Naive B cell (primary cell): Measurements from ENCODE around the gene R3HDM4. TPM values are rescaled to one million over a fixed set of nuclear protein-coding genes. Genes with fewer than 3 reads are reported as not detected.
"Not testable (repeated sequence)": the region's sequence is repeated elsewhere in the genome, so short reads cannot be mapped to it uniquely, and the experiment has no call there.

Source experiments
- ATAC-seq, 2 donors: fragments of 150-1000 bp; cut with Tn5 transposase; 2 replicates each; pipeline ENCODE4 v1.10.0; 2021; ENCODE audit warnings: low read depth in 2 of 2, mild to moderate bottlenecking in 2 of 2, moderate library complexity in 2 of 2
- DNase-seq: peaks from one replicate; pipeline ENCODE4 v3.0.0; 2022
- H3K27ac Mint-ChIP-seq, 6 donors: one replicate each; pipeline ENCODE4 v1.8.0; 2020 to 2022; ENCODE audit warnings: mild to moderate bottlenecking in 6 of 6, mixed read lengths in 6 of 6, moderate library complexity in 5 of 6, inconsistent platforms in 2 of 6
- H3K27me3 Mint-ChIP-seq, 3 donors: one replicate each; pipeline ENCODE4 v1.8.0; 2021 to 2022; ENCODE audit warnings: mixed read lengths in 3 of 3, mild to moderate bottlenecking in 1 of 3
- H3K36me3 Mint-ChIP-seq, 2 donors: one replicate each; pipeline ENCODE4 v1.8.0; 2020 to 2022; ENCODE audit warnings: mixed read lengths in 2 of 2, inconsistent platforms in 1 of 2, mild to moderate bottlenecking in 1 of 2
- H3K4me1 Mint-ChIP-seq, 3 donors: one replicate each; pipeline ENCODE4 v1.8.0; 2020 to 2022; ENCODE audit warnings: mixed read lengths in 3 of 3, inconsistent platforms in 1 of 3, mild to moderate bottlenecking in 1 of 3, moderate library complexity in 1 of 3
- H3K4me3 Mint-ChIP-seq, 8 donors: one replicate each; pipeline ENCODE4 v1.8.0; 2020 to 2022; ENCODE audit warnings: mild to moderate bottlenecking in 8 of 8, mixed read lengths in 8 of 8, moderate library complexity in 8 of 8, inconsistent platforms in 2 of 8
- H3K9me3 Mint-ChIP-seq, 7 donors: one replicate each; pipeline ENCODE4 v1.8.0; 2020 to 2022; ENCODE audit warnings: mixed read lengths in 7 of 7, mild to moderate bottlenecking in 5 of 7, inconsistent platforms in 2 of 7, moderate library complexity in 1 of 7
- polyA plus RNA-seq, 6 donors: library from polyadenylated mRNA; unstranded; fragments of 300-500 nt; fragmentation: Illumina TruSeq; gene quantifications; one replicate each; pipeline ENCODE4 v1.2.3, GENCODE V29; 2021; ENCODE audit warnings: low read depth in 6 of 6

The R3HDM4 gene
- 100 to 1,000 TPM; 162 to 209 (median 175) TPM for polyA plus RNA-seq

DNA sequence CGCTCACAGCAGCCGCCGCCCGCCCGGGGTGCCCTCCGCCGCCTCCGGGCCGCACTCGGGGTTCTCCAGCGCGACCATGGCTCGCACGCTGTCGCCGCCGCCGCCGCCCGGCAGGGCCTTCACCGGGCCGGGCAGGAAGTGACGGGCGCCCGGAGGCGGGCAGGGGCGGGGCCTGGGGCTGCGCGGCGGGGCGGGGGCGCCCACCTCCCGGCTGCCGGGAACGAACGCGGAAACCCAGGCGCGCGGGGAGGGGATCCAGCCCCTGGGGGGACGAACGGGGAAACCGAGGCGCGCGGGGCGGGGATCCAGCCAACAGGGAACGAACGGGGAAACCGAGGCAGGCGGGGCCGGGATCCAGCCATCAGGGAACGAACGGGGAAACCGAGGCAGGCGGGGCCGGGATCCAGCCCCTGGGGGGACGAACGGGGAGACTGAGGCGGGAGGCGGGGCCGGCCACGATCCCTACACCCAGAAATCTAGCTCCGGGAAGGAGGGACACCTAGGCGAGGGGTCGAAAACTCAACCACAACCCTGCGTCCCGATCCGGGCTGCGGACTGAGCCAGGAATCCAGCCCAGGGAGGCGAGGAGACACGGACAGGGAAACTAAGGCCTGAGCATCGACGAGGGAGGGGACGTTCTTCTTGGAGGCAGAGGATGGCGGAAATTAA, at the start of gene R3HDM4:
Gene R3HDM4, minus strand, starts transcription at position 140 of the 669 bp plus-strand sequence. Its CDS starts 62 bp downstream, at position 78.
- Mint-ChIP-seq H3K9me3 (no peaks in the 10 kb centered on the region), H3K4me1 (peaks cover 22 to 45% (median 33%) of the 10 kb centered on the region in 3 donors), H3K4me3 (peak within 1 kb of the TSS; percentile 82 to 95 (median 88)), H3K27ac (peak within 1 kb of the TSS; percentile 89 to 100 (median 96)), H3K36me3 (peaks cover 0 to 6% of the 10 kb centered on the region in 2 donors), H3K27me3 (peaks cover 0 to 11% (median 4%) of the 10 kb centered on the region in 3 donors)
- ATAC-seq (peak; percentile 44 to 48), DNase-seq (peak; percentile 85)

GRCh38 chr19:961866-962620, 49.0 kb upstream of the R3HDM4 start:
- no peak for ATAC-seq
- H3K4me1 Mint-ChIP-seq = no peaks in the 10 kb centered on the region
- H3K9me3 Mint-ChIP-seq = peaks cover 0 to 2% (median 0%) of the 10 kb centered on the region in 7 donors
- no peak overlapping the region for H3K27ac Mint-ChIP-seq
- H3K36me3 Mint-ChIP-seq = peaks cover 4 to 8% of the 10 kb centered on the region in 2 donors
- no peaks in the 10 kb centered on the region for H3K27me3 Mint-ChIP-seq
- no peak for DNase-seq
- no peak overlapping the region for H3K4me3 Mint-ChIP-seq

- ATAC-seq = no peak
These were observed 47.6 kb upstream of the R3HDM4 start for GRCh38 chr19:960601-960938.

DNA sequence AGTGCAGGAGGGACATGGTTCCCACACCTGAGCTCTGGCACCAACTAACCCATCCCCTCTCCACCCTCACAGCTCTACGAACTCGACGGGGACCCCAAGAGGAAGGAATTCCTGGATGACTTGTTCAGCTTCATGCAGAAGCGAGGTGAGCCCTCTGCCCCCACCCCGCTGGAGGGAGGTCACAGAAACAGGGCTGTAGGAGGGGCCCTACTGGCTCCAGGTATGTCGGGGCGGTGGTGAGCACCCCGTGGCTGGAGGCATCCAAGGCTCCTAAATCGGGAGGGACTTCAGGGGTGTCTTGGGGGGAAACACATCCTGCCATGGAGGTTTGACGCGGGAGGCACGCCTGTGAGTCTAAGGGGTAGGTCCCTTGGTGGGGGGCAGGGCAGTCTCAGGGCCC, 47.0 kb upstream of the R3HDM4 start:
- H3K4me3 Mint-ChIP-seq = no peak overlapping the region
- DNase-seq (no peak), ATAC-seq (no peak)
- peaks cover 2 to 3% of the 10 kb centered on the region in 2 donors for H3K36me3 Mint-ChIP-seq
- no peaks in the 10 kb centered on the region for H3K9me3 Mint-ChIP-seq
- H3K27me3 Mint-ChIP-seq = no peaks in the 10 kb centered on the region
- H3K27ac Mint-ChIP-seq = no peak overlapping the region
- H3K4me1 Mint-ChIP-seq = no peaks in the 10 kb centered on the region

More at GRCh38 chr19:960601-960938, 47.6 kb upstream of the R3HDM4 start:
- DNase-seq = no peak
- H3K4me1 Mint-ChIP-seq = no peaks in the 10 kb centered on the region
- no peaks in the 10 kb centered on the region for H3K27me3 Mint-ChIP-seq
- no peak overlapping the region for H3K27ac Mint-ChIP-seq
- H3K9me3 Mint-ChIP-seq = no peaks in the 10 kb centered on the region
- H3K36me3 Mint-ChIP-seq = peaks cover 4 to 8% of the 10 kb centered on the region in 2 donors
- H3K4me3 Mint-ChIP-seq = no peak overlapping the region

- Mint-ChIP-seq H3K27me3 (no peaks in the 10 kb centered on the region), H3K4me3 (no peak overlapping the region), H3K36me3 (no peaks in the 10 kb centered on the region), H3K9me3 (no peaks in the 10 kb centered on the region), H3K27ac (no peak overlapping the region), H3K4me1 (no peaks in the 10 kb centered on the region)
- DNase-seq (no peak), ATAC-seq (no peak)
These were observed 46.2 kb upstream of the R3HDM4 start for GRCh38 chr19:958967-959855.

DNA sequence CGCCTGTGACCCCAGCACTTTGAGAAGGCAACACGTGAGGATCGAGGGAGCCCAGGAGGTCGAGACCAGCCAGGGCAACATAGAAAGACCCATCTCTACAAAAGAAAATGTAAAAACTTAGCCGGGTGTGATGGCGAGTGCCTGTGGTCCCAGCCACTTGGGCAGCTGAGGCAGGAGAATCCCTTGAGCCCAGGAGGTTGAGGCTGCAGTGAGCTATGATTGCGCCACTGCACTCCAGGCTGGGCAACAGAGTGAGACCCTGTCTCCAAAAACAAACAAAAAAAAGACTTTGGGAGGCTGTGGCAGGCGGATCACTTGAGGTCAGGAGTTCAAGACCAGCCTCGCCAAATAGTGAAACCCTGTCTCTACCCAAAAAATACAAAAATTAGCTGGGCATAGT, 44.6 kb upstream of the R3HDM4 start:
- not testable (repeated sequence) for DNase-seq, H3K36me3 Mint-ChIP-seq, H3K9me3 Mint-ChIP-seq, H3K27me3 Mint-ChIP-seq, H3K27ac Mint-ChIP-seq, H3K4me3 Mint-ChIP-seq, ATAC-seq
- peaks cover 8 to 11% (median 9%) of the 10 kb centered on the region in 3 donors for H3K4me1 Mint-ChIP-seq

- H3K27me3 Mint-ChIP-seq = no peaks in the 10 kb centered on the region
- no peaks in the 10 kb centered on the region for H3K9me3 Mint-ChIP-seq
- H3K4me1 Mint-ChIP-seq = peaks cover 8 to 11% (median 9%) of the 10 kb centered on the region in 3 donors
- H3K27ac Mint-ChIP-seq = no peak overlapping the region
- H3K4me3 Mint-ChIP-seq = peak overlapping the region in 1 of 8 donors; percentile 74
- ATAC-seq (no peak), DNase-seq (no peak)
- H3K36me3 Mint-ChIP-seq = no peaks in the 10 kb centered on the region
These were observed 43.9 kb upstream of the R3HDM4 start for GRCh38 chr19:956766-957440.

- Mint-ChIP-seq H3K4me3 (no peak overlapping the region), H3K9me3 (no peaks in the 10 kb centered on the region), H3K27me3 (no peaks in the 10 kb centered on the region), H3K4me1 (peaks cover 8 to 11% (median 9%) of the 10 kb centered on the region in 3 donors), H3K36me3 (no peaks in the 10 kb centered on the region), H3K27ac (no peak overlapping the region)
- ATAC-seq (no peak), DNase-seq (no peak)
These were observed 43.1 kb upstream of the R3HDM4 start for GRCh38 chr19:955803-956765.

DNA sequence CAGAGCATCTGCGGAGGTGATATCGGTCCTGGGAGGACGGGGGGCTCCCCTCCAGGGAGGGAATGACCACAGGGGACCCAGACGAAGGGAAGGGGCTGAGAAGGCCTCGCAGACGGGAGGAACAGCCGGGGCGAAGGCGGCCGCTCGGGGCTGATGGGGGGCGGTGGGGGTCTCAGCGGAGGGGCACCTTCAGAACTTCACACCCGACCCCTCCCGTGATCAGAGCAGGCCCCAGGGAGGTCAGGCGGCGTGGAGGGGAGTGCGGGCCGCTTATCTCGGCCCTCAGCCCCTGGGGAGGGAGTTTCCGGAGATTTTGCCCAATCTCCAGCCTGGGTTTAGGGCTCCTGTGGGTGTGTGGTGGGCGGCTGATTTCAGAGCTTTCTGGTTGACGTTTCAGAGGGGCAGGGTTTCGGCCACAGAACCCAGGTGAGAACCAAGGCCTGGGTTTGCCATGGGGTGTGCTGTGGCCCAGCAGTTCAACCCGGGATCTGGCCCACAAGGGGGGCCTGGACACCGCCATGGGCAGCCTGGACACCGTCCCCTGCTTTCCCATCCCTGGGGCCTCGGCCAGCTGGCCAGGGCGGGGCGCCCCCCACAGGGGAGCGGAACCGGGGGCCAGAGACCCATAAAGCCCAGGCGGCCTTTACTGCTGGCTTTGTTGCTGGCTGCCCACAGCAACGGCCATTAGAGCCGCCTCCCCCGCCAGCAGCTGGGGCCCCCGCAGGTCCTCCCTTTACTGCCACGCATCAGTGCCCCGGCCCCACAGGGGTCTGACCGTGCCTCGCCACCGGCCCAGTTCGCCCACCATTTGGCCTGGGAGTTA, 41.9 kb upstream of the R3HDM4 start:
- ATAC-seq = peak in 1 of 2 donors; percentile 27
- DNase-seq = no peak
- Mint-ChIP-seq H3K27ac (peak overlapping the region in 1 of 6 donors; percentile 36), H3K4me1 (peaks cover 8 to 17% (median 14%) of the 10 kb centered on the region in 3 donors), H3K4me3 (no peak overlapping the region), H3K27me3 (no peaks in the 10 kb centered on the region), H3K36me3 (no peaks in the 10 kb centered on the region), H3K9me3 (no peaks in the 10 kb centered on the region)

DNA sequence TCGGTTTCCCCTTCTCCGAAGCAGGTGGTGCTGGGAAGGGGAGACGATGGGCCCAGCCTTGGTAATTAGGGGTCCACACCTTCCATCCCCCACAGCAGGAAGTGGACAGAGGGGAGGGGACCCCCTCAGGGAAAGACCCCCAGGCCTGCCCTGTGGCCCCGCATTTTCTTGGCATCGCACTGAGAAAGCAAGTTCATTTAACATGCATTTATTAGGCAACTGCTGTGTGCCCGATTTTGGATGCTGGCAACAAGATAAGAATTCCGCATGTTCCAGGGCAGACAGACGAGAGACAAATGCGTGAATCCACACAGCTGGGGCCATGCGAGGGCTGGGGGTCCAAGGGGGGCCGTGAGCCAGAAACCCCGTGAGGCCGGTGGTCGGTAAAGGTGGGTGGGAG, 41.3 kb upstream of the R3HDM4 start:
- Mint-ChIP-seq H3K27ac (peak overlapping the region in 1 of 6 donors; percentile 75), H3K4me1 (peaks cover 8 to 17% (median 17%) of the 10 kb centered on the region in 3 donors)
- no peak for DNase-seq

GRCh38 chr19:953445-954271, 40.6 kb upstream of the R3HDM4 start:
- Mint-ChIP-seq H3K27me3 (no peaks in the 10 kb centered on the region), H3K4me1 (peaks cover 8 to 20% (median 19%) of the 10 kb centered on the region in 3 donors), H3K36me3 (no peaks in the 10 kb centered on the region), H3K4me3 (peak overlapping the region in 5 of 8 donors; percentile 32 to 75 (median 64)), H3K9me3 (no peaks in the 10 kb centered on the region), H3K27ac (peak overlapping the region in 4 of 6 donors; percentile 39 to 90 (median 76))
- no peak for DNase-seq
- peak in 1 of 2 donors; percentile 7 for ATAC-seq

More for the DNA sequence above, 41.3 kb upstream of the R3HDM4 start:
- no peak for ATAC-seq
- no peaks in the 10 kb centered on the region for H3K9me3 Mint-ChIP-seq
- no peak overlapping the region for H3K4me3 Mint-ChIP-seq
- H3K27me3 Mint-ChIP-seq = no peaks in the 10 kb centered on the region
- no peaks in the 10 kb centered on the region for H3K36me3 Mint-ChIP-seq
